DOHH2 (cell line): ENCODE data around the gene ABLIM3.

ENCODE experiments used
- H3F3A ChIP-seq: fragments of 200-600 bp; sonication (generic), shearing (Covaris generic); 2 replicates; pipeline ENCODE4 v1.6.0; 2016; ENCODE audit warnings: antibody characterized with exemption, mild to moderate bottlenecking; ENCODE audit not compliant: control insufficient read depth, insufficient read depth
- H3K27ac ChIP-seq: fragments of 200-600 bp; sonication (generic); 2 replicates; pipeline ENCODE4 v1.5.1; 2014; ENCODE audit warnings: low read depth, mild to moderate bottlenecking, low read length, moderate library complexity
- H3K27me3 ChIP-seq: fragments of 200-600 bp; sonication (generic); 2 replicates; pipeline ENCODE4 v1.6.1; 2014; ENCODE audit warnings: mild to moderate bottlenecking, low read length, mixed read lengths; ENCODE audit not compliant: control insufficient read depth
- H3K36me3 ChIP-seq: fragments of 200-600 bp; sonication (generic); 2 replicates; pipeline ENCODE4 v1.6.1; 2014; ENCODE audit warnings: mild to moderate bottlenecking, low read length, moderate library complexity, mixed read lengths; ENCODE audit not compliant: control insufficient read depth
- H3K4me1 ChIP-seq: fragments of 200-600 bp; sonication (generic); 2 replicates; pipeline ENCODE4 v1.6.1; 2014; ENCODE audit warnings: mild to moderate bottlenecking, low read length, mixed read lengths; ENCODE audit not compliant: control insufficient read depth
- H3K4me2 ChIP-seq: fragments of 200-600 bp; sonication (generic); 2 replicates; pipeline ENCODE4 v1.6.0; 2014; ENCODE audit warnings: mild to moderate bottlenecking, low read length, moderate library complexity
- H3K4me3 ChIP-seq: fragments of 200-600 bp; sonication (generic); 2 replicates; pipeline ENCODE4 v1.5.1; 2014; ENCODE audit warnings: mild to moderate bottlenecking, low read length, mixed read lengths
- H3K79me2 ChIP-seq: fragments of 200-600 bp; sonication (generic); 2 replicates; pipeline ENCODE4 v1.6.1; 2014; ENCODE audit warnings: mild to moderate bottlenecking, low read length, mixed read lengths; ENCODE audit not compliant: control insufficient read depth
- H3K9me2 ChIP-seq: fragments of 200-600 bp; sonication (generic); replicated peaks from 2 replicates; pipeline ENCODE4 v1.6.1; 2014; ENCODE audit warnings: mild to moderate bottlenecking, low read length, mixed read lengths; ENCODE audit not compliant: control insufficient read depth
- H3K9me3 ChIP-seq: fragments of 200-600 bp; sonication (generic); 2 replicates; pipeline ENCODE4 v1.6.1; 2014; ENCODE audit warnings: antibody characterized with exemption, low read length, mixed read lengths; ENCODE audit not compliant: control insufficient read depth, insufficient read depth
- H4K20me1 ChIP-seq: fragments of 200-600 bp; sonication (generic); 2 replicates; pipeline ENCODE4 v1.6.0; 2014; ENCODE audit warnings: low read depth, mild to moderate bottlenecking, antibody characterized with exemption, low read length, moderate library complexity; ENCODE audit not compliant: control insufficient read depth, insufficient read depth
- EZH2phosphoT487 ChIP-seq: fragments of 200-600 bp; sonication (generic); IDR thresholded peaks from 2 replicates; pipeline ENCODE4 v1.6.1; 2017; ENCODE audit warnings: borderline replicate concordance, mild to moderate bottlenecking, antibody characterized with exemption, low read length, moderate library complexity, mixed read lengths
- TF ChIP-seq, protein P1 (sequence below): fragments of 200-600 bp; sonication (generic); IDR thresholded peaks from one replicate; pipeline ENCODE4 v1.5.1; 2014; ENCODE audit warnings: antibody characterized with exemption, mild to moderate bottlenecking, low read depth, low read length; ENCODE audit not compliant: poor library complexity, severe bottlenecking

Gene ABLIM3

DNA sequence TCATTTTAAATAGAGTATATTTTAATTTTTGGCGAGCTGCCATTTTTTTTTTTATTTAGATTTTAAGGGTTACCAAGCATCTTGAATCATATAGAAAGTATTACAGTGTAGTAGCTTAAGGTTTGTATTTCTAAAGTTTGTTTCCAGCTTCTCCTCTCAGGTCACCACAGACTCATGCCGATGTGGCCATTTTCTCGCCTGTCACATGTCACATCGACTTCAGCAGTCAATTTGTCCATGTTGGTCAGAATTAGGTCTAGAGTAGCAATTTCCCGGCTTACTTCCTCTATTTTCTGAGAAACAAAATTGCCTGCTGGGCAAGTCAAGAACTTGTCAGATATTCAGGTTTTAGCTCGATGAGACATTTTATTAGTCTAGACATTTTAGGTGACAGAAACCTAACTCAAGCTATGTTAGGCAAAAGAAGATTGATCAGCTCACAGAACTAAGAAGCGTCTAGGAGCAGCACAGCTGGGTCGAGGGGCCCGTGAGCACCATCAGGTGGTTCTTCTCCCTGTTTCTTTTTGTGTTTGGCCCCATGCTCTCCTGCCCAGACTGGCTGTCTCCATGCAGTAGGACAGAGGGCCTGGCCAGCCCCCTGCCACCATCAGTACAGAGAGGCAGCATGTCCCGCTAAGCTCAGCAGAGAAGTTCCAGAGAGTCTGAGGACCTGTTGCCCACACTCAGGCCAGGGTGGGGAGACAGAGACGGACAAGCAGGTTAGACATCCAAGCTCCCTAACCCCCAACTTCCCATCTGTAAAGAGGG lies 82.0 kb downstream of the ABLIM3 start:
- Histone ChIP-seq H4K20me1 (no peaks in the 10 kb centered on the region), H3F3A (no peaks in the 10 kb centered on the region), H3K27ac (no peak overlapping the region), H3K36me3 (no peaks in the 10 kb centered on the region), H3K27me3 (peaks cover 11% of the 10 kb centered on the region), H3K9me2 (no peaks in the 10 kb centered on the region), H3K4me3 (no peak overlapping the region), H3K4me2 (no peak overlapping the region), H3K9me3 (no peaks in the 10 kb centered on the region), H3K4me1 (peaks cover 10% of the 10 kb centered on the region), H3K79me2 (no peaks in the 10 kb centered on the region)
- TF ChIP-seq, protein P1, sequence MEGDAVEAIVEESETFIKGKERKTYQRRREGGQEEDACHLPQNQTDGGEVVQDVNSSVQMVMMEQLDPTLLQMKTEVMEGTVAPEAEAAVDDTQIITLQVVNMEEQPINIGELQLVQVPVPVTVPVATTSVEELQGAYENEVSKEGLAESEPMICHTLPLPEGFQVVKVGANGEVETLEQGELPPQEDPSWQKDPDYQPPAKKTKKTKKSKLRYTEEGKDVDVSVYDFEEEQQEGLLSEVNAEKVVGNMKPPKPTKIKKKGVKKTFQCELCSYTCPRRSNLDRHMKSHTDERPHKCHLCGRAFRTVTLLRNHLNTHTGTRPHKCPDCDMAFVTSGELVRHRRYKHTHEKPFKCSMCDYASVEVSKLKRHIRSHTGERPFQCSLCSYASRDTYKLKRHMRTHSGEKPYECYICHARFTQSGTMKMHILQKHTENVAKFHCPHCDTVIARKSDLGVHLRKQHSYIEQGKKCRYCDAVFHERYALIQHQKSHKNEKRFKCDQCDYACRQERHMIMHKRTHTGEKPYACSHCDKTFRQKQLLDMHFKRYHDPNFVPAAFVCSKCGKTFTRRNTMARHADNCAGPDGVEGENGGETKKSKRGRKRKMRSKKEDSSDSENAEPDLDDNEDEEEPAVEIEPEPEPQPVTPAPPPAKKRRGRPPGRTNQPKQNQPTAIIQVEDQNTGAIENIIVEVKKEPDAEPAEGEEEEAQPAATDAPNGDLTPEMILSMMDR, result no peak
- TF ChIP-seq EZH2phosphoT487, result no peak

DNA sequence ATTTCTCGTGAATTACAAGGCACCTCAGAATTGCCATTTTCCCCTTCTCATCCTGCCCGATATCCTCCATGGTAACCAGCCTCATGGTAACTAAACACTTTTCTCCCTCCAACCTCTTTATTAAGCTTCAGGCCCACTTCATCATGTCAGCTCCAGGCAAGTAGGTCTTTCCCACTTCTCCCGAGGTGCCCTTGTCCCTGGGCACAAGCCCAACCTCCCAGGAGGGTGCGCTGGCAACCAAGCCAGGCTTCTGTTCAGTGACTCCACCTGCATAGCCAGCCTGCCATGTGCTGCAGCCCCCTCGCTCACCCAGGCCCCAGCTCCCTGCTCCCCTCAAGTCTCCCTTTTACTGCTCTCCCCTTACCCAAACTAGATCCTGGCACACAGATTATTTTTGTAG lies 83.0 kb downstream of the ABLIM3 start:
- H3K4me2 ChIP-seq, result no peak overlapping the region
- H3K9me2 ChIP-seq, result no peaks in the 10 kb centered on the region
- H3K4me3 ChIP-seq, result no peak overlapping the region
- H3K79me2 ChIP-seq, result no peaks in the 10 kb centered on the region
- no peak overlapping the region for H3K27ac ChIP-seq
- H3K27me3 ChIP-seq, result peaks cover 20% of the 10 kb centered on the region
- H3K4me1 ChIP-seq, result peaks cover 10% of the 10 kb centered on the region
- H3F3A ChIP-seq, result no peaks in the 10 kb centered on the region
- no peaks in the 10 kb centered on the region for H4K20me1 ChIP-seq
- H3K36me3 ChIP-seq, result no peaks in the 10 kb centered on the region
- H3K9me3 ChIP-seq, result no peaks in the 10 kb centered on the region
- no peak for TF ChIP-seq EZH2phosphoT487
- TF ChIP-seq, protein P1, result no peak

DNA sequence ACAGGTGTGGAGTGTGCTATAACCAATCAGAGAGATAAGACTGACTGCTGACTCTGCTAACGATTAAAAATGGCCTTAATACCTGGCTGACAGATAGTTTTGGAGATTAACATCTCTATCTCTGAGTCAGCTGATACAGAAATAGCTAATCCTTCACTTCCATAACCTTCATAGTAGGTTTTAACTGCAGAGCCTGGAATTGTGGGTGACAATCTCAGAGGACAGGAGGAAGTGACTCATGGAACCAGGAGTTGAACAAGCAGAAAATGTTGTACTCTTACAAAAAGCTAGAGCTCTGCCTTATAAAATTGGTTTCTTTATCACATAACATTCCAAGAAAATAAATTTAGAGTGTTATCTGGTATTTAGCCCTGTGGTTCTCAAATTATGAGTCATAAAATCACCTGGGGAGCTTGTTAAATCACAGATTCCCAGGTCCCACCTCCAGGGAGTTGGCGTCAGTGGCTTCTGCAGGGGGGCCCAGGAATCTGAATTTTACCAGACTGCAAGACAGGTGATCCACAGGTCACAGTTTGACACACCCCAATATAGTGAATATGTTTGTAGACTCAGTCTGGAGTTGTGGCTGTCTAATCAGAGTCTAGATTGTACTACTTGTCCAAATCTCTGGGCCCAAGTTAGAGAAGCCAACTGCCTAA lies 86.0 kb downstream of the ABLIM3 start:
- H3K9me2 ChIP-seq, result no peaks in the 10 kb centered on the region
- H3K4me3 ChIP-seq, result no peak overlapping the region
- peaks cover 10% of the 10 kb centered on the region for H3K4me1 ChIP-seq
- H3K9me3 ChIP-seq, result no peaks in the 10 kb centered on the region
- no peaks in the 10 kb centered on the region for H3K36me3 ChIP-seq
- no peaks in the 10 kb centered on the region for H3K79me2 ChIP-seq
- H3K4me2 ChIP-seq, result no peak overlapping the region
- TF ChIP-seq, protein P1, result no peak
- TF ChIP-seq EZH2phosphoT487, result no peak
- no peaks in the 10 kb centered on the region for H4K20me1 ChIP-seq
- H3F3A ChIP-seq, result no peaks in the 10 kb centered on the region
- no peak overlapping the region for H3K27ac ChIP-seq
- peaks cover 31% of the 10 kb centered on the region for H3K27me3 ChIP-seq
